Endodermal cell (in vitro differentiated cells): ENCODE results near the gene MEOX2. TPM values are rescaled to one million over a fixed set of nuclear protein-coding genes. Genes with fewer than 3 reads are reported as not detected.

ENCODE experiments used
- DNase-seq: peaks from one replicate; pipeline ENCODE4 v3.0.0-alpha.2; 2017
- H3K27ac ChIP-seq: 2 replicates; pipeline ENCODE4 v1.5.1; 2013; ENCODE audit warnings: mild to moderate bottlenecking, low read depth, low read length, moderate library complexity
- H3K27me3 ChIP-seq: 2 replicates; pipeline ENCODE4 v1.6.1; 2013; ENCODE audit warnings: mild to moderate bottlenecking, low read length, moderate library complexity; ENCODE audit not compliant: insufficient read depth, control insufficient read depth, poor library complexity, severe bottlenecking
- H3K36me3 ChIP-seq: 2 replicates; pipeline ENCODE4 v1.7.0; 2013; ENCODE audit warnings: mild to moderate bottlenecking, low read length, moderate library complexity; ENCODE audit not compliant: control insufficient read depth, insufficient read depth
- H3K4me1 ChIP-seq: one replicate; pipeline ENCODE4 v1.7.0; 2013; ENCODE audit warnings: low read length; ENCODE audit not compliant: control insufficient read depth, insufficient read depth
- H3K4me3 ChIP-seq: 2 replicates; pipeline ENCODE4 v1.5.1; 2013; ENCODE audit warnings: mild to moderate bottlenecking, low read length, moderate library complexity
- H3K9ac ChIP-seq: 2 replicates; pipeline ENCODE4 v1.6.1; 2013; ENCODE audit warnings: mild to moderate bottlenecking, low read length, moderate library complexity; ENCODE audit not compliant: poor library complexity, severe bottlenecking; ENCODE audit errors: extremely low read depth
- H3K9me3 ChIP-seq: 2 replicates; pipeline ENCODE4 v1.6.1; 2013; ENCODE audit warnings: mild to moderate bottlenecking, low read length, moderate library complexity; ENCODE audit not compliant: control insufficient read depth
- H3K27ac Mint-ChIP-seq: 2 replicates; pipeline ENCODE4 v1.8.0; 2020; ENCODE audit warnings: mixed read lengths
- H3K27me3 Mint-ChIP-seq: 2 replicates; pipeline ENCODE4 v1.8.0; 2021; ENCODE audit warnings: mild to moderate bottlenecking, mixed read lengths; ENCODE audit not compliant: insufficient read depth
- H3K36me3 Mint-ChIP-seq: 2 replicates; pipeline ENCODE4 v1.8.0; 2020; ENCODE audit warnings: low read depth, mixed read lengths
- H3K4me1 Mint-ChIP-seq: 2 replicates; pipeline ENCODE4 v1.8.0; 2020; ENCODE audit warnings: mixed read lengths
- H3K4me3 Mint-ChIP-seq: 2 replicates; pipeline ENCODE4 v1.8.0; 2020; ENCODE audit warnings: mild to moderate bottlenecking, moderate library complexity, mixed read lengths
- H3K9me3 Mint-ChIP-seq: 2 replicates; pipeline ENCODE4 v1.8.0; 2020; ENCODE audit warnings: mild to moderate bottlenecking, mixed read lengths
- WGBS, 2 experiments: methylation state at CpG; one replicate each; pipeline versions ENCODE4 v1.1.5 to v1.1.7; 2013; ENCODE audit warnings: missing lambda C conversion rate in 2 of 2, mixed read lengths in 1 of 2; ENCODE audit not compliant: insufficient coverage in 1 of 2, insufficient read length in 1 of 2; 5-methylcytosine and 5-hydroxymethylcytosine counted together
- total RNA-seq, 2 donors: library from RNA; stranded (reverse); fragmentation: NEBNext Ultra II Directional in 1 of 2; extraction: Animal tissue kit (Norgen Biotek cat#: 25700) in 1 of 2; gene quantifications; 2 replicates in 1 of 2; 3 replicates in 1 of 2; pipeline ENCODE4 v1.2.1, GENCODE V29; 2021
- TF ChIP-seq, protein P1 (sequence below): fragments of 200-600 bp; sonication (generic); conservative IDR thresholded peaks from 2 replicates; pipeline ENCODE4 v1.5.0; 2021; ENCODE audit warnings: antibody characterized with exemption, mild to moderate bottlenecking

MEOX2 gene
- total RNA-seq, 2 donors from 2014 or later = not detected

DNA sequence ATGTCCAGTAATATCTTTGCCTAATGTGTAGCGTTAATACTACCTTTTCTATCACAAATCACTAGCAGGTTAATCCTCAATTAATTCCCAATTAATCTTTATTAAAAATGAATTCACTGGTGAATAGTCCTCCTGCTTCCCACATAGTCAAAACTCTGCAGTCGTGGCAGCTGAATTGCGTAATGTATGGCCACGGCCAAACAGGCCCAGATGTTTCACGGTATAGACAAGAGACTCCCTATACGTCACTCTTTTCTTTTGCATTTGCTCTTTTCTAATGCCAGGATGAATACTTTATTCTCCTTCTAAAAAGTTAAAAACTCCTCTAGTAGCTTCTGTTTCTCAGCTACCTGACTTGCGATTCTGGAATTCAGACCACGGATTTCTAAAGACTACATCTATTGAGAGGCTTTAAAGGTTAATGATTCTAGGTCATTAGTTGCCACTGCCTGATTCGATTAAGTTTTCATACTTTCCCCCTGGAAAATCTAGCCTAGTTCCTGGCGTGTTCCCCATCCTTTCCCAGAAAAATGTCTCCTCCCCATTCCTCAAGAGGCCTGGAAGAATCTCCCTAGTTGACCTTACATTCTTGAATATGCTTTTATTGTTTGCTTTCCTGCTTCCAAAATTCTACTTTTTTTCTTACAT, 16.9 kb downstream of the MEOX2 start:
- H3K27ac Mint-ChIP-seq = no peak overlapping the region
- no peak overlapping the region for H3K9ac ChIP-seq
- H3K27ac ChIP-seq = no peak overlapping the region
- peaks cover 12% of the 10 kb centered on the region for H3K27me3 ChIP-seq
- no peaks in the 10 kb centered on the region for H3K36me3 Mint-ChIP-seq
- no peaks in the 10 kb centered on the region for H3K36me3 ChIP-seq
- H3K4me1 Mint-ChIP-seq = peaks cover 6% of the 10 kb centered on the region
- H3K27me3 Mint-ChIP-seq = peaks cover 4% of the 10 kb centered on the region
- no peak overlapping the region for H3K4me3 Mint-ChIP-seq
- TF ChIP-seq, protein P1, sequence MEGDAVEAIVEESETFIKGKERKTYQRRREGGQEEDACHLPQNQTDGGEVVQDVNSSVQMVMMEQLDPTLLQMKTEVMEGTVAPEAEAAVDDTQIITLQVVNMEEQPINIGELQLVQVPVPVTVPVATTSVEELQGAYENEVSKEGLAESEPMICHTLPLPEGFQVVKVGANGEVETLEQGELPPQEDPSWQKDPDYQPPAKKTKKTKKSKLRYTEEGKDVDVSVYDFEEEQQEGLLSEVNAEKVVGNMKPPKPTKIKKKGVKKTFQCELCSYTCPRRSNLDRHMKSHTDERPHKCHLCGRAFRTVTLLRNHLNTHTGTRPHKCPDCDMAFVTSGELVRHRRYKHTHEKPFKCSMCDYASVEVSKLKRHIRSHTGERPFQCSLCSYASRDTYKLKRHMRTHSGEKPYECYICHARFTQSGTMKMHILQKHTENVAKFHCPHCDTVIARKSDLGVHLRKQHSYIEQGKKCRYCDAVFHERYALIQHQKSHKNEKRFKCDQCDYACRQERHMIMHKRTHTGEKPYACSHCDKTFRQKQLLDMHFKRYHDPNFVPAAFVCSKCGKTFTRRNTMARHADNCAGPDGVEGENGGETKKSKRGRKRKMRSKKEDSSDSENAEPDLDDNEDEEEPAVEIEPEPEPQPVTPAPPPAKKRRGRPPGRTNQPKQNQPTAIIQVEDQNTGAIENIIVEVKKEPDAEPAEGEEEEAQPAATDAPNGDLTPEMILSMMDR = no peak
- H3K9me3 Mint-ChIP-seq = no peaks in the 10 kb centered on the region
- H3K4me1 ChIP-seq = no peaks in the 10 kb centered on the region
- no peak overlapping the region for H3K4me3 ChIP-seq
- DNase-seq = no peak
- H3K9me3 ChIP-seq = no peaks in the 10 kb centered on the region
- WGBS, 2 experiments = 91 to 94% methylated on average over 10 of the region's 10 CpGs

DNA sequence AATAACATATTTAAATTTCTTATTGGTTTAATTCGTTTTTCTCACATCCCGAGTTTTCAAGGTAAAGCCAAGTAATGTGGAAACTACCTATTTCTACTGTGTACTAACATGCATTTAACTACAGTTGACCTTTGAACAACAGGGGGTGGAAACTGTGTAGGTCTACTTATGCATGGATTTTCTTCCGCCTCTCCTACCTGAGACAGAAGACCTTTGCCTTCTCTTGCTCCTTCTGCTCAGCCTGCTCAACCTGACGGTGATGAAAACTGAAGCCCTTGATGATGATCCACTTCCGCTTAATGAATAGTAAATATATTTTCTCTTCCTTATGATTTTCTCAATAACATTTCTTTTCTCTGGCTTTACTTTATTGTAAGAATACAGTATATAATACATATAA, 18.5 kb downstream of the MEOX2 start:
- Histone ChIP-seq H3K9ac (no peak overlapping the region), H3K9me3 (no peaks in the 10 kb centered on the region), H3K36me3 (no peaks in the 10 kb centered on the region), H3K27me3 (peaks cover 13% of the 10 kb centered on the region), H3K4me1 (no peaks in the 10 kb centered on the region), H3K27ac (no peak overlapping the region), H3K4me3 (no peak overlapping the region)
- Mint-ChIP-seq H3K4me3 (no peak overlapping the region), H3K4me1 (peaks cover 6% of the 10 kb centered on the region), H3K27me3 (peaks cover 4% of the 10 kb centered on the region), H3K9me3 (no peaks in the 10 kb centered on the region), H3K27ac (no peak overlapping the region), H3K36me3 (no peaks in the 10 kb centered on the region)
- no peak for DNase-seq
- TF ChIP-seq, protein P1 = no peak
- 95 to 100% methylated on average over 2 to 4 of the region's 5 CpGs for WGBS, 2 experiments

DNA sequence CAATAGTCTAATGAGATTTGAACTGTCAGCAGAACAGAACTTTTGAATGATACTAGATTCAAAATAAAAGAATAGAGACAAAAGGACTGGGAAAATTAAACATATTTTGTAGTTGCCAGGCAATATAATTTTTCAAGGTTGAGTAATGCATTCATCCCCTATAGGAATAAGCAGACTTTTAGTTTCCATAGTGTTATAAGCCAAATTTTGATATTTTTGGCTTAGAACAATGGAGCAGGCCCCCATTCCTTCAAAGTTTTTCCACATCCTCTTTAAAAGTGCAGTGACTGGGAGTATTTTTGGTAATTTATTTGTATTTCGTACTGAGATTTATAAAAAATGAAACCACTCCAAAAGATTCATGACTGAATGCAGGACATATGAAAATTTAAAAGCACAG, 24.0 kb downstream of the MEOX2 start:
- 86% methylated on average over 1 of the region's 1 CpG; no CpG with 5 or more reads in 1 of the 2 experiments for WGBS, 2 experiments
- H3K27ac Mint-ChIP-seq = no peak overlapping the region
- peaks cover 4% of the 10 kb centered on the region for H3K27me3 Mint-ChIP-seq
- H3K4me1 Mint-ChIP-seq = no peaks in the 10 kb centered on the region
- Histone ChIP-seq H3K9me3 (no peaks in the 10 kb centered on the region), H3K27me3 (peaks cover 12% of the 10 kb centered on the region), H3K27ac (no peak overlapping the region), H3K36me3 (no peaks in the 10 kb centered on the region), H3K4me3 (no peak overlapping the region), H3K4me1 (no peaks in the 10 kb centered on the region), H3K9ac (no peak overlapping the region)
- H3K36me3 Mint-ChIP-seq = no peaks in the 10 kb centered on the region
- no peak overlapping the region for H3K4me3 Mint-ChIP-seq
- no peaks in the 10 kb centered on the region for H3K9me3 Mint-ChIP-seq
- DNase-seq = no peak
- TF ChIP-seq, protein P1 = no peak
